HG03280 (cell line): Measurements from ENCODE around the gene CPT1C.
"Not testable (repeated sequence)": the region's sequence is repeated elsewhere in the genome, so short reads cannot be mapped to it uniquely, and the experiment has no call there.

Experiments
- ATAC-seq: cut with Tn5 transposase; IDR thresholded peaks from one replicate; pipeline ENCODE4 v1.9.1; 2021; ENCODE audit warnings: mild to moderate bottlenecking, moderate library complexity; ENCODE audit not compliant: unreplicated experiment

The CPT1C gene

GRCh38 chr19:49704888-49705642 is 14.1 kb downstream of the CPT1C start:
- no peak for ATAC-seq

GRCh38 chr19:49705919-49706318 is 15.0 kb downstream of the CPT1C start:
- no peak for ATAC-seq

GRCh38 chr19:49710372-49710951 is 19.5 kb downstream of the CPT1C start:
- no peak for ATAC-seq

- ATAC-seq, result no peak
Observed at GRCh38 chr19:49712397-49712859, 21.5 kb downstream of the CPT1C start.

- no peak for ATAC-seq
Observed at GRCh38 chr19:49713236-49713845, 22.4 kb downstream of the CPT1C start.

- no peak for ATAC-seq
Observed at GRCh38 chr19:49716154-49716553, 25.2 kb downstream of the CPT1C start.

- ATAC-seq, result no peak
Observed at GRCh38 chr19:49718511-49718910, 27.6 kb downstream of the CPT1C start.

- no peak for ATAC-seq
Observed at GRCh38 chr19:49718991-49719390, 28.1 kb downstream of the CPT1C start.

GRCh38 chr19:49719420-49719819 is 28.5 kb downstream of the CPT1C start:
- not testable (repeated sequence) for ATAC-seq

GRCh38 chr19:49727217-49728030 is 36.5 kb downstream of the CPT1C start:
- ATAC-seq, result no peak

GRCh38 chr19:49730166-49730565 is 39.2 kb downstream of the CPT1C start:
- no peak for ATAC-seq

- ATAC-seq, result no peak
Observed at GRCh38 chr19:49738268-49738667, 47.4 kb downstream of the CPT1C start.

- ATAC-seq, result no peak
Observed at GRCh38 chr19:49739098-49739497, 48.2 kb downstream of the CPT1C start.

GRCh38 chr19:49739933-49740332 is 49.0 kb downstream of the CPT1C start:
- no peak for ATAC-seq

GRCh38 chr19:49741210-49741844 is 50.4 kb downstream of the CPT1C start:
- ATAC-seq, result no peak

- no peak for ATAC-seq
Observed at GRCh38 chr19:49744946-49745381, 54.0 kb downstream of the CPT1C start.

- no peak for ATAC-seq
Observed at GRCh38 chr19:49746206-49746958, 55.5 kb downstream of the CPT1C start.

GRCh38 chr19:49749055-49749716 is 58.3 kb downstream of the CPT1C start:
- ATAC-seq, result no peak

- ATAC-seq, result no peak
Observed at GRCh38 chr19:49749771-49750170, 58.9 kb downstream of the CPT1C start.
